Fibroblast of pulmonary artery (primary cell): ENCODE results near the gene THADA.

Experiments used
- DNase-seq: peaks from one replicate; pipeline ENCODE4 v3.0.0-alpha.2; 2010; ENCODE audit warnings: low read depth
- H3K4me3 ChIP-seq: replicated peaks from 2 replicates; pipeline ENCODE4 v1.5.1; 2011; ENCODE audit warnings: low read depth, mild to moderate bottlenecking, control low read depth, low read length, moderate library complexity
- TF ChIP-seq, protein P1 (sequence below): IDR thresholded peaks from 2 replicates; pipeline ENCODE4 v1.5.1; 2011; ENCODE audit warnings: mild to moderate bottlenecking, control low read depth, low read length, inconsistent platforms; ENCODE audit errors: missing control alignments

The THADA gene

DNA sequence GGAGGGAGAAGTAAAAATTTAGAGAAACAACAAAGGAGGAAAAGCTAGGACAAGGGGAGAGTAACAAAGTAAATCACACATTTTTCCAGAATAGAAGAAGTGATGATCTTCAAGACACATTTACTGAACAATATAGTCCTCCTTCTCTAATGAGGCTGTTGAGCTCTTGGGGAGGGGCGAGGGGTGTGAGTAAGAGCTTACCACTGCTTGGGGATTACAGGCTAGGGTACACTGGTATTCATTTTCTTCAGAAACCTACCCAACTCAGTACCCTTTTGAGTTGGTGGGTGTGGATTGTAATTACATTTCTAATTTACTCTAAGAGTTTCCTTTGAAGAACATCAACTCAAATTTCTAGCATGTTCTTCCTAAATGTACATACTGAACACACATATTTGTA, 211.7 kb downstream of the THADA start:
- TF ChIP-seq, protein P1, sequence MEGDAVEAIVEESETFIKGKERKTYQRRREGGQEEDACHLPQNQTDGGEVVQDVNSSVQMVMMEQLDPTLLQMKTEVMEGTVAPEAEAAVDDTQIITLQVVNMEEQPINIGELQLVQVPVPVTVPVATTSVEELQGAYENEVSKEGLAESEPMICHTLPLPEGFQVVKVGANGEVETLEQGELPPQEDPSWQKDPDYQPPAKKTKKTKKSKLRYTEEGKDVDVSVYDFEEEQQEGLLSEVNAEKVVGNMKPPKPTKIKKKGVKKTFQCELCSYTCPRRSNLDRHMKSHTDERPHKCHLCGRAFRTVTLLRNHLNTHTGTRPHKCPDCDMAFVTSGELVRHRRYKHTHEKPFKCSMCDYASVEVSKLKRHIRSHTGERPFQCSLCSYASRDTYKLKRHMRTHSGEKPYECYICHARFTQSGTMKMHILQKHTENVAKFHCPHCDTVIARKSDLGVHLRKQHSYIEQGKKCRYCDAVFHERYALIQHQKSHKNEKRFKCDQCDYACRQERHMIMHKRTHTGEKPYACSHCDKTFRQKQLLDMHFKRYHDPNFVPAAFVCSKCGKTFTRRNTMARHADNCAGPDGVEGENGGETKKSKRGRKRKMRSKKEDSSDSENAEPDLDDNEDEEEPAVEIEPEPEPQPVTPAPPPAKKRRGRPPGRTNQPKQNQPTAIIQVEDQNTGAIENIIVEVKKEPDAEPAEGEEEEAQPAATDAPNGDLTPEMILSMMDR, result no peak
- no peak for DNase-seq
- no peak overlapping the region for H3K4me3 ChIP-seq

DNA sequence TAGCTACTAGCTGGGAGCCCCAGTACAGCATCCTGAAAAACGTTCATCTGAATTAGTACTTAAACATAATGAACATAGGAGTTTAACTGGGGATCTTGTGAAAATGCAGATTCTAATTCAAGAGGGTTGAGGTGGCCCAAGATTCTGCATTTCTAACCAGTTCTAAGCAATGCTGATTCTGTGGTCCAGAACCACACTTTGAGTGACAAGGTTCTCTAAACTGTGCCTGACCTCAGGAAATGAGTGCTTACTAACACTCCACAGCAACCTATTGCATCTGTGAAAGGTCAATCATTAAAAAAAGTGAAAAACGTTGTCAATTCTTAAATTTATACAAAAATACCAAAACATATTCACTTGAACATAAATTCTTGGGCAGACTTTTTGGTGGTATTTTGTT, 212.3 kb downstream of the THADA start:
- TF ChIP-seq, protein P1, result no peak
- DNase-seq, result no peak
- H3K4me3 ChIP-seq, result no peak overlapping the region

DNA sequence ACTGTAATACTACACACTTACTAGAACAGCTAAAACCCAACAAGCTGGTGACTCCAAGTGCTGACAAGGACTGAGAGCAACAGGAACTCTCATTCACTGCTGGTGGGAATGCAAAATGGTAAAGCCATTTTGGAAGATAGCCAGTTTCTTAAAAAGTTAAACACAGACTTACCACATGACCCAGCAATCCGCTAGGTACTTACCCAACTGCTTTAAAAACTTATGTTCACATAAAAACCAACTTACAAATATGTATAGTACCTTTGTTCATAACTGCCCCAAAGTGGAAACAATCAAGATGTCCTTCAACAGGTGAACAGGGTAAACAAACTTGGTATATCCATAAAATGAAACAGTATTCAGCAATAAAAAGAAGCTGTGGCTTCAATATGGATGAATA, 216.3 kb downstream of the THADA start:
- DNase-seq, result no peak
- no peak overlapping the region for H3K4me3 ChIP-seq
- TF ChIP-seq, protein P1, result no peak

DNA sequence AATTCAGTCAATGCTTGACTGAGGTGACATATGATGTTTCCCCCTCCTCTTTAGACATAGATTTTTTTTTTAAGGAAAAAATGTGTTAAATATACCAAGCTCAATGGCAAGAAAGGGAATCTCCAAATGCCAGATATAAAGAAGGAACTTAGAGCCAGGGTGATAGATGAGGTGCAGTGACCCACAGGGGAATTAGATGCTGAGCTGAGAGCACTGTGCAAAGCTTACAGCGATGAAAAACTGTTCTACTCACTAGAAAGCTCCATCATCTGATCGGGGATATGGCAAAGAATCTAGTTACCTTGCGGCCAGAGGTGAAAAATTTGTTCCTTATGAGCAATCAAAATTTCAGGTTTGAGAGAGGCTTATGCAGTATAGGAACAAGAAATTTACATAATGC, 218.5 kb downstream of the THADA start:
- no peak for DNase-seq
- TF ChIP-seq, protein P1, result no peak
- no peak overlapping the region for H3K4me3 ChIP-seq

DNA sequence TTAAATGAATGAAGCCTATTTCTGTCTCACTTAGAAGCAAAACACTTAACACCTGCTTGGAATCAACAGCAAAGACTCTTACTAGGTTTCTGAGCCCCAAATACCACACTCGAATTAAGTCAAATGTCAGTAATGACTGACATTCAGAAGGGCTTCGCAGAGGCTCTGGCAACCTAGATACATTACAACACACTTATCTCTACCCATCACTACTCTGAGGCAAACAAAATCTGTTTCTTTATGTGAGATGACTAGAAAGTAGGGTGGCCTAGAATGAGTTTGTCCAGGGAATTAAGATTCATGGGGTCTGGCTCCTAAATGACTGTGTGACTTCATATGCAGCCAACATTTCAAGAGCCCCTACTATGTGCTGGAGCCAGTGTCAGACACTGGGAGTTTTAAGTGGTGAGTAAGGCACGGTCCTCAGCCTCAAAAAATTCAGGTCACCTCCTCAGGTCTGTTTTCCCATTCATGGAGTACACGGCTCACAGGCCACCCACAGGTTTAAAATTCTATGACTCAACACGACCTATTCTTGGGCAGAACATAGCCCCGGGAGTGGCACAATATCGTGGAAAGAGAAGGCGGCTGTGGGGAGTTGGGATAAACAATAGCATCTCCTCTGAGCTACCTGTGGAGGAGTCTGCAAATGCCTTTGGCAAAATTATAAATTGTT, 219.2 kb downstream of the THADA start:
- TF ChIP-seq, protein P1, result no peak
- no peak for DNase-seq
- no peak overlapping the region for H3K4me3 ChIP-seq

DNA sequence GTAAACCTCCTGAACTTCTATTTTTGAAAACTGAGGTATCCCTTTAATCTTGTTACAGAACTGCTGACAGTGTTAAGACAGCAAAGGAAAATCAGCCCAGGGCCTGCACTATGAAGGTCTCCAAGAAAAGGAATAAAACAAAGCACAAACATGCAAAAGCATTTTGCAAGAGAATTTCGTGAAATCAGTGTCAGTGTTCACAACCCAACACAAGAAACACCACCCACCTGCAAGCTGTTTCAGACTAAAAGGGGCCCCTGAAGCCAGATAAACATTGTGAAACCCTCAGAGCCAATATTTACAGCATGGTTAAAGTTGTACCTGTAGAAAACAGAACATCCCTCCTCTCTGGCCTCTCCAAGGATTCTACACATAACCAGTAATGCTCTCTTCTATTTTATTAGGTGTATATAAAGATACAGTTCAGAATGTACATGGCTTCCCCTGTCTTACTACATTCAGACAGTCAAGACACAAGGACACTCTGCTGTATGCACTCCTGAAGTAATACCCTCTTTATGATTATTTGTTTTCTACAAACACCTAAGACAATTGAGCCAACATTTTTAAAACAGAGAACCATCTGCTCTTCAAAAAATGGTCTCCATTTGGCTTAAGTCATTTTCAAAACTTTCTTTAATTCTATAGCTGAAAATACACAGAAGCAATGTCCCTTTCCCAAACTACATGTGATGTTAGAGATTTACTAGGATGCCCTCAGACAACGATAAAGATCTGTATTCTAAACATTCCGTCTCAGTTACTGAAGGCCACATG, 219.9 kb downstream of the THADA start:
- TF ChIP-seq, protein P1, result no peak
- no peak overlapping the region for H3K4me3 ChIP-seq
- DNase-seq, result no peak
